Measurements from ENCODE around the gene CCN5. TPM values are rescaled to one million over a fixed set of nuclear protein-coding genes. Genes with fewer than 3 reads are reported as not detected.

CCN5 gene
- total and polyA plus RNA-seq, 2 of the 8 experiments (the other 6 are each of a cell fraction or from before 2014, with no cell fraction given), result not detected

- TF ChIP-seq SP4 (IDR thresholded peaks at IDR 0.05; ENCODE audit: low read length) (no peak), USF2 (IDR thresholded peaks at IDR 0.05; ENCODE audit: low read length) (no peak), SUZ12 (IDR thresholded peaks at IDR 0.05; ENCODE audit: low read length) (no peak), SIN3A (conservative IDR thresholded peaks at IDR 0.05 in 1 of 2, IDR thresholded peaks at IDR 0.05 in 1 of 2; ENCODE audit: low read depth in 1 of 2, low read length in 2 of 2) (peak in 1 of 2 experiments; percentile 48; a peak in 1 of 4 replicates), BCL11A (IDR thresholded peaks at IDR 0.05; ENCODE audit: low read depth in 2 of 2, low read length in 2 of 2) (no peak), PHF8 (conservative IDR thresholded peaks at IDR 0.05; ENCODE audit: low read depth, low read length) (no peak), CTBP2 (IDR thresholded peaks at IDR 0.05; ENCODE audit: borderline replicate concordance, insufficient read depth, insufficient read length, low read length) (no peak), YY1 (IDR thresholded peaks at IDR 0.05; ENCODE audit: low read depth, low read length) (peak; percentile 60; the same call in 1 of the 2 replicates), TCF12 (IDR thresholded peaks at IDR 0.05; ENCODE audit: low read depth, low read length) (0 out of 2 replicates have a peak, but pooled peaks have one; percentile 42), HDAC6 (IDR thresholded peaks at IDR 0.05; ENCODE audit: low read depth, low read length) (no peak), TAF7 (optimal IDR thresholded peaks at IDR 0.05; ENCODE audit: borderline replicate concordance, low read depth, low read length) (no peak), SRF (IDR thresholded peaks at IDR 0.05; ENCODE audit: low read depth, low read length) (no peak), TAF1 (IDR thresholded peaks at IDR 0.05; ENCODE audit: low read depth, low read length) (no peak), ASH2L (IDR thresholded peaks at IDR 0.05; ENCODE audit: low read length) (no peak), CBX5 (IDR thresholded peaks at IDR 0.05; ENCODE audit: low read depth, low read length) (no peak), POU5F1 (IDR thresholded peaks at IDR 0.05; ENCODE audit: low read depth, low read length) (no peak), HDAC2 (IDR thresholded peaks at IDR 0.05; ENCODE audit: borderline replicate concordance in 1 of 2, low read depth in 2 of 2, low read length in 2 of 2) (no peak), SAP30 (IDR thresholded peaks at IDR 0.05; ENCODE audit: insufficient read depth, insufficient replicate concordance, low read length) (no peak), EP300 (IDR thresholded peaks at IDR 0.05; ENCODE audit: borderline replicate concordance in 1 of 2, low read depth in 2 of 2, low read length in 2 of 2) (no peak), RAD21 (IDR thresholded peaks at IDR 0.05 in 1 of 2, conservative IDR thresholded peaks at IDR 0.05 in 1 of 2; ENCODE audit: low read depth in 2 of 2, low read length in 2 of 2) (peak; percentile 83 to 84), CREB1 (IDR thresholded peaks at IDR 0.05) (no peak)
These were observed 32.2 kb downstream of the CCN5 start (continued) for GRCh38 chr20:44747166-44748004.

Data from H1 (cell line).